GM18507 (cell line): ENCODE data around the gene ARG2.
A peak's percentile ranks its signal among the peaks of the same experiment; 100 is the strongest.

Source experiments
- DNase-seq: peaks from one replicate; pipeline ENCODE4 v3.0.0; 2011; ENCODE audit warnings: low read depth; ENCODE audit not compliant: insufficient read length; ENCODE audit errors: extremely low spot score
- FAIRE-seq: peaks from 2 replicates; lab custom pipeline; 2011; peaks lifted over from hg19 to GRCh38; lab: Jason Lieb, UNC

ARG2 gene

DNA sequence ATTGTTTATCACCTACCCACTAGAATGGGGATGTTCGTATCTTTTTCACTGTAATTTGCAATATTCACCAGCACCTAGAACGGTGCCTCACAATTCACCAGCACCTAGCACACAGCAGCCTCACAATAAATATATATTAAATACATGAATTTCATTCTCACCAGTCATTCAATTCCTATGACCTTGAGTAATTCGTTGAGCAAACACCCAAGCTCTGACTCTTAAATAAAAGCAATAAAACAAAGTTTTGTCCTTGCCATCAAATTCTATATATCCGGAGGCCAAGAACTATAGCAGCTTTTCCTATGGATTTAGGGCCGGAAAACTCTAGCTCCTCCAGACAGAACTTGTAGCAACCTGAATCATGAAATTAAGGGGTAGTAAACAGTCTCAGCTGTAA lies 53.7 kb downstream of the ARG2 start:
- FAIRE-seq (no peak), DNase-seq (no peak)

DNA sequence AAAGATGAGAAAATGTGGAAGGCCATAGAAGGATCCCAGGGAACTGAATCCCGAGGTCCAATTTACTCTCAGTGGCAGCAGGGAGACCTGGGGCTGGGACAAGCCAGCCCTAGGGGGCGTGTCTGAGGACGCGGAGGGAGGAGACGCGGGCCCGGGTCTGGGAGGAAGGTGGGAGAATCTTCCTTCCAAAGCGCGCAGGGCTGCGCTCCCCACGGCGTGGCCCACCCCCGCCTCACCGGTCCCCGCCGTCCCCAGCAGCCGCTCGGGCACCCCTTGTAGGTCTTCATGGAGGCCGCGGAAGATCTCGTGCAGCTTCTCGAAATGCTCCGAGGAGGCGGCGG lies 54.4 kb downstream of the ARG2 start:
- FAIRE-seq (peak; percentile 66), DNase-seq (peak; percentile 30)

DNA sequence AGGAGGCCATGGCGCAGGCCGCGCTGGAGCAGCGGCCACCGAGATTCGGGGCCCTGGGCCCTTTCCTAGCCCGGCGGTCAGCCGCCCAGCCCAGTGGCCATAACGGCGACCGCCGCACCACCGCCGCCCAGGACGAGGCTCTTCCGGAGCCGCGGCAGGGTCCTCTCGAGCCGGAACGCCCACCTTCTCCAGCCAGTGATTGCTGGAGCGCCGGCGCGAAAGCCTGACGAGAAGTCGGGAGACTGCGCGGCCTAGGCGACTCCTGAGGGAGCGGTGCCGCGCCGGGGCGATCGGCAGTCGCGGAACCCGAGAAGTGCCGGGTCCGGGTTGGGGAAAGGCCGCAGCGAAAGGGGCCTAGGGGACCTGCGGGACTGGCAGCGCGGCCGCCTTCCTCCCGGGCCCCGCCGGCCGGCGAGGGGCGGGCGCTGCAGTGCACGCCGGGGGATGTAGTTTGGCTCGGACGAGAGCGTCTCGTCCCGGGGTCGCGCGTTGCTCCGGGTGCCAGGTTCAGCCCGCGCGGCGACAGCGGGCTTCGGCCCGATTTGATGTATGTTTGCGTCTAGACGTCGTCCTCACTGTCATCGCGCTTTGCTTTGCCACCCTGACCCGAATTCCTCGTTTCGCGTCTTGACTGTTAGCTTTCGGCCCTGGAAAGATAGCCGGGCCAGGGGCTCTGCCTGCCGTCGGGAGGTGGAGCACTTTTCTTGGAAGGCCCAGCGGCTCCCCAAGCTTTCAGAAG lies 54.9 kb downstream of the ARG2 start, which contains the start of gene VTI1B:
Gene VTI1B, minus strand, starts transcription at position 153 of the 739 bp plus-strand sequence. Its CDS starts 143 bp downstream, at position 10.
- DNase-seq: peak; percentile 71
- FAIRE-seq: peak; percentile 66

DNA sequence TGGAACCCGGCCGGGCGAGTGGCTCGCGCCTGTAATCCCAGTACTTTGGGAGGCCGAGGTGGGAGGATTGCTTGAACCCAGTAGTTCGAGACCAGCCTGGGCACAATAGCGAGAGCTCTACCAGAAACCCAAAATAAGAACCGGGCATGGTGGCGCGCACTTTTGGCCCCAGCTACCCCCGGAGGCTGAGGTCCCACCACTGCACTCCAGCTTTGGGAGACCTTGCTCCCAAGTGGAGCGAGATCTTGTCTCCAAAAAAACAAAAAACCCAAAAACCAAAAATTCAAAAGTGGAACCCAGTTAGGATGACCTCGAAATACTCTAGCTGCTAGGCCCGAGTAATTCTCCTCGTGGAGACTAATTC lies 55.5 kb downstream of the ARG2 start:
- FAIRE-seq (no peak), DNase-seq (no peak)

DNA sequence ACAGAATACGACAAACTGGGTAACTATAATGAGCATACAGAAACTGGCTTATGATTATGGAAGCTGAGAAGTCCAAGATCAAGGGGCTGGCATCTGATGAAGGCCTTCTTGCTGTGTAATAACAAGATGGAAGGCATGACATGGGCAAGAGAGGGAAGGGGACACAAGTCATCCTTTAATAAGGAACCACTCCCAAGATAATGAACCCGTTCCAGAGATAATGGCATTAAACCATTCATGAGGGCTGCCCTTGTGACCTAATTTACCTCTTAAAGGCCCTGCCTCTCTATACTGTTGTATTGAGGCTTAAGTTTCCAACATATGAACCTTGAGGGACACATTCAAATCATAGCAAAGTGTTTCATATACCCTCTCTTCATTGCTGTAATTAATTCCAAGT lies 59.3 kb downstream of the ARG2 start:
- FAIRE-seq: no peak
- no peak for DNase-seq

DNA sequence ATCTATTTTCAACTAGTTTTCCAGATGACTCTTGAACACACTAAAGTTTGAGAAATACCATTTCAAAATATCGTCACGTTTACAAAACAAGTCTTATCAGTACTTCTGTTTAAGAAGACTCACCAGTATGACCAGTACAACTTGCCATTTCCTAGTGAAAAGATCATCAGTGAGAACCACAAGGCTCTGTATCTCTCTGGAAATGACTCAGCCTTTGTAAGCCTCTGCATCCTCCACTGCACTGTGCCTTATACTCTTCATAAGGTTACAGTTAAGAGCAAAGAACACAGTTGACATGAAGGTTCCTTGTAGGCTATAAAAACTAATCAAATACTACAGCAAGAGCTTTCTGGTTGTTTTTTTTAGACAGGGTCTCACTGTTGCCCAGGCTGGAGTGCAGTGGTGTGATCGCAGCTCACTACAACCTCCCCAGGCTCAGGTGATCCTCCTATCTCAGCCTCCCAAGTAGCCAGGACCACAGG lies 60.4 kb downstream of the ARG2 start:
- DNase-seq: peak; percentile 73
- FAIRE-seq: peak; percentile 91

DNA sequence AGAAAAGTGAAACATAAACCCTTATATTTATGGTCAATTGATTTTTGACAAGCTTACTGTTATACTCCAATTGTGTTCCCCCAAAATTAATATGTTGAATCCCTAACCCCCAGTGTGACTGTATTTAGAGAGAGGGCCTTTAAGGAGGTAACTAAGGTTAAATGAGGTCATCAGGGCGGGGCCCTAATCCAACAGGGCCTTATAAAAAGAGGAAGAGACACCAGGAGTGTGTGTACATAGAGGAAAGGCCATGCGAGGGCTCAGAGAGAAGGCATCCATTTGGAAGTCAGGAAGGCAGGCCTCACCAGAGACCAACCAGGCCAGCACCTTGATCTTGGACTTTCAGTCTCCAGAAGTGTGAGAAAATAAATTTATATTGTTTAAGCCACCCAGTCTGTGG lies 61.2 kb downstream of the ARG2 start:
- DNase-seq: no peak
- FAIRE-seq: no peak

DNA sequence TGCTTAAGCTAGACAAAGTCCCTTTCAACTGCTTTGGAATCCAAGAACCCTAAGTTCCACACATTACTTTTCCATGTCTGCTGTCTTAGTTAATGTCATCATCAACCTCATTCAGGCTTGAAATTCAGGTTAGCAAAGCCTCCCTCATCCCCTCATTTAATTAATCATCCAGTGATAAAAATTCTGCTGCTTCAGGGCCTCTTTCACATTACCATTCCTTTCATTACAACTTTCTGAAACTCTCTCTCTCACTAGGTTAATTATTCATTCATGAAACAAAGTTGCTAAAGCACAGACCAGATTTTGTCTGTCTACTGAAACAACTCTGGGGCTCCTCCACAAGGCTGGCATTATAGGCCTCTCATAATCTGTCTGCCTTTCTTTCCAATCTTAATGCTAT lies 64.1 kb downstream of the ARG2 start:
- DNase-seq: no peak
- FAIRE-seq: no peak

DNA sequence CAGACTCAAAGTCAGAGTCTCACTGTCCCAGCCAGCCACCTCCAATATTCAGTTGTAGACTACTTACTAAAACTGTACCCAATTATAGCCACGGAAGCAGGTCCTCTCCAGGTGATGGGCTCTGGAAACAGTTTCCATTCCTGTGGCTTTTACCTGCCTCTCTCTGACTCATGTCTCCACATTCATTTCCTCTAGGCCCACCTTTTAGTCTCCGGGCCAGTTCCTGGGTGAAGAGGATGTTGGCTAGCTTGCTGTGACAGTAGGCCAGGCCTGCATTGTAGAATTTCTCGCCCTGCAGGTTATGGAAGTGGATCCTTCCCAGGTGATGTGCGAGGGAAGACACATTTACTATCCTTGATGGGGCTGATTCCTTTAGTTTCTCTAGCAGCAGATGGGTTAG lies 70.3 kb downstream of the ARG2 start:
- no peak for FAIRE-seq
- no peak for DNase-seq

DNA sequence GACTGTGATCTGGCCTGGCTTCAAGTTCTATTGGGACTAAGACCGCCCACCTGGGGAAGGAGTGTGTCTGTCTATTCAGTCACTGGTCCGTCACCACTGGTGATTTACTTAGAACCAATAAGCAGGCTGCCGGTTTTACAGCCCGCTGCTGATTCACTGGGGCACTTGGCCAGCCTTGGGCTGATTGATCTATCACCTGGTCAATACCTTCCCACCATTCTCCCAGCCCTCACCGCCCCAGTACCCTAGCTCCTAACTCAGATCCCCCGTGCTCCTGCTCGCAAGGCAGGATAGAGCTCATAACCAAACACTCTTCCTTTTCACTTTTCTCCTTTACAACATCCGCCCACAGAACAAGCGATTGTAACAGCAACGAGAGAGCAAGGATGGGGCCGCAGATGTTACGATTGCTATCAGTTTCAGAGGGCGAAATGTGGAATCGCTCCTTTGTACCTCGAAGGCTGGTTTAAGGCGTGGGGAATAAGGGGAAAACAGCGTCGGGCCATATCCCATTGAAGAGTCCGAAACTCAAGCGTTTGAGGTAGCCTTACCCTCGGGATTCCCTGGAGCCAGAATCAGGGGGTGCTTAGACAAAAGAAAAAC lies 75.2 kb downstream of the ARG2 start:
- peak; percentile 95 for FAIRE-seq
- peak; percentile 83 for DNase-seq

DNA sequence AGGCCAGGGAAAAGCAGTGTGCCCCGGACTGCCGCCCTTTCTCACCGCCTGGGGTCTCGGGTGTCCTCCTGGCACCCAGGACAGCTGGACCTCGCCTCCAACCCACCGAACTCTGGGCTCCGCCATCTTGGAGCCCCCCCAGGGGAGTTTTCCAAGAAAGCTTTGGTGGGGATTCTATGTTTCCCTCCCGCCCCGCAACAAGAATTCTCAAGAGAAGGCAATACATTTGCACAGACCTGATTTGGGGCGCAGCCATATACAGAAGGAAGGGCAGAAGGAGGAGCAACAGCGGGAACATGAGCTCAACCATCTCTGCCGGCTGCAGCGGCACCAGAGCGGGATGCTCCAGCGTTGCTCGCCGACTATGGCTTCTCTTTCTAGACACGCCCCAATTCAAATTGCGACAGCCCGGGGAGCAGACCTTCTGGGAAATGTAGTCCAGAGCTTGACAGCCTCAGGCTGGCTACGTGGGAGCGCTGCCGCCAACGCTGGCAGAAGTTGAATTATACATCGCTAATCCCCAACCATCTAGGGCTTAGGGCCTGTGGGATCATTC lies 75.8 kb downstream of the ARG2 start, which contains the start of gene RDH11:
Gene RDH11, minus strand, starts transcription at position 371 of the 556 bp plus-strand sequence. Its CDS starts 61 bp downstream, at position 310.
- DNase-seq: peak; percentile 77
- FAIRE-seq: peak; percentile 91

DNA sequence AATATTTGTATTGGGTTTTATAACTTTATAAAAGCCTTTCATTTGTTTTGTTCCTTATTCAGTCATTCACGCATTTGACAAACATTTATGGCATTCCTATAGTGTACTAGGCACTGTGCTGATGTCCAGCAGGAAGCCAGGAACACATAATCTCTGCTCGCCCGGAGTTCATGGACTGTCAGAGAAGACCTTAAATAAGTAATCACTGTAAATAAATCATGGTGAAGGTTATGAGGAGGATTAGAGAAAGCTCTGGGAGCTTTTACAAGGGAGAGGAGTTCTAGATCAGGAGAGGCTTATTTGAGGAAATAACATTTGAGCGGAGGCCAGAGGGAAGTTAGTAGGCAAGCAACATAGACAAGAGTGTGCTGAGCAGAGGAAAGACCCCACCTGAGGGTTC lies 77.3 kb downstream of the ARG2 start:
- no peak for DNase-seq
- FAIRE-seq: no peak

DNA sequence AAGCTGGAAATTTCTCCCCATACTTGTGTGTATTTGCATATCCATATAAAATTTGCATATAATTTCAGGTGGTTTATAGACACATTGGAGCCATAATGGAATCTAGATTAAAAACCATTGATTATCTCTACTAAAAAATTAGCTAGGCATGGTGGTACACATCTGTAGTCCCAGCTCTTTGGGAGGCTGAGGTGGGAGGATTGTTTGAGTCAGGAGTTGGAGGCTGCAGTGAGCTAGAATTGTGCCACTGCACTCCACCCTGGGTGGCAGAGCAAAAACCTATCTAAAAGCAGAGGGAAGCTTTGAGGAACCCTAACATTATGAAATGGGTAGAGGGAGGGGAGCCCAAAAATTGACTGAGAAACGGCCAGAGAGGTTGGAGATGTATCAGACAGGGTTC lies 78.5 kb downstream of the ARG2 start:
- no peak for FAIRE-seq

More for the DNA sequence above, 78.5 kb downstream of the ARG2 start:
- DNase-seq: no peak
